Memory B cell (primary cell): ENCODE measurements around the gene ZNF181.

Source experiments
- ATAC-seq: fragments of 150-1000 bp; cut with Tn5 transposase; 2 replicates; pipeline ENCODE4 v1.10.0; 2021; ENCODE audit warnings: low read depth, mild to moderate bottlenecking, moderate library complexity
- DNase-seq, 2 donors: peaks; one replicate each; pipeline ENCODE4 v3.0.0; 2022; ENCODE audit warnings: low spot score in 2 of 2
- H3K27ac Mint-ChIP-seq: one replicate; pipeline ENCODE4 v1.8.0; 2022; ENCODE audit warnings: mild to moderate bottlenecking, moderate library complexity, mixed read lengths
- H3K27me3 Mint-ChIP-seq: one replicate; pipeline ENCODE4 v1.8.0; 2022; ENCODE audit warnings: mixed read lengths
- H3K36me3 Mint-ChIP-seq: one replicate; pipeline ENCODE4 v1.8.0; 2022; ENCODE audit warnings: mild to moderate bottlenecking, mixed read lengths
- H3K4me1 Mint-ChIP-seq: one replicate; pipeline ENCODE4 v1.8.0; 2022; ENCODE audit warnings: mixed read lengths
- H3K4me3 Mint-ChIP-seq: one replicate; pipeline ENCODE4 v1.8.0; 2022; ENCODE audit warnings: mild to moderate bottlenecking, moderate library complexity, mixed read lengths
- H3K9me3 Mint-ChIP-seq: one replicate; pipeline ENCODE4 v1.8.0; 2022; ENCODE audit warnings: mixed read lengths

Gene ZNF181

GRCh38 chr19:34778342-34778741 lies 44.3 kb downstream of the ZNF181 start:
- peaks cover 4% of the 10 kb centered on the region for H3K36me3 Mint-ChIP-seq
- no peak overlapping the region for H3K27ac Mint-ChIP-seq

GRCh38 chr19:34779652-34780051 lies 45.6 kb downstream of the ZNF181 start:
- Mint-ChIP-seq H3K36me3 (peaks cover 9% of the 10 kb centered on the region), H3K4me1 (no peaks in the 10 kb centered on the region), H3K27me3 (peaks cover 10% of the 10 kb centered on the region), H3K4me3 (no peak overlapping the region), H3K27ac (no peak overlapping the region), H3K9me3 (peaks cover 13% of the 10 kb centered on the region)
- ATAC-seq (no peak), DNase-seq (no peak)

More at GRCh38 chr19:34778342-34778741, 44.3 kb downstream of the ZNF181 start:
- Mint-ChIP-seq H3K4me1 (no peaks in the 10 kb centered on the region), H3K4me3 (no peak overlapping the region), H3K27me3 (peaks cover 9% of the 10 kb centered on the region), H3K9me3 (peaks cover 9% of the 10 kb centered on the region)
- no peak for DNase-seq
- no peak for ATAC-seq

- ATAC-seq (no peak), DNase-seq (no peak)
- H3K4me3 Mint-ChIP-seq, result no peak overlapping the region
- H3K27ac Mint-ChIP-seq, result no peak overlapping the region
- H3K27me3 Mint-ChIP-seq, result peaks cover 7% of the 10 kb centered on the region
- peaks cover 6% of the 10 kb centered on the region for H3K36me3 Mint-ChIP-seq
- H3K4me1 Mint-ChIP-seq, result no peaks in the 10 kb centered on the region
- H3K9me3 Mint-ChIP-seq, result peaks cover 8% of the 10 kb centered on the region
Measured at GRCh38 chr19:34786236-34786635, 52.2 kb downstream of the ZNF181 start.

GRCh38 chr19:34787059-34787824 lies 53.2 kb downstream of the ZNF181 start:
- H3K27me3 Mint-ChIP-seq, result peaks cover 7% of the 10 kb centered on the region
- peaks cover 7% of the 10 kb centered on the region for H3K36me3 Mint-ChIP-seq
- H3K4me3 Mint-ChIP-seq, result no peak overlapping the region
- no peak overlapping the region for H3K27ac Mint-ChIP-seq
- DNase-seq, result no peak
- peaks cover 8% of the 10 kb centered on the region for H3K9me3 Mint-ChIP-seq
- H3K4me1 Mint-ChIP-seq, result no peaks in the 10 kb centered on the region
- ATAC-seq, result no peak

- no peak overlapping the region for H3K4me3 Mint-ChIP-seq
- peak; percentile 37 for ATAC-seq
Measured at GRCh38 chr19:34788074-34788473, 54.0 kb downstream of the ZNF181 start.

GRCh38 chr19:34793565-34793964 lies 59.5 kb downstream of the ZNF181 start:
- H3K27ac Mint-ChIP-seq, result no peak overlapping the region
- H3K27me3 Mint-ChIP-seq, result peaks cover 4% of the 10 kb centered on the region
- peaks cover 5% of the 10 kb centered on the region for H3K9me3 Mint-ChIP-seq

More at GRCh38 chr19:34788074-34788473, 54.0 kb downstream of the ZNF181 start:
- H3K9me3 Mint-ChIP-seq, result peaks cover 8% of the 10 kb centered on the region
- H3K4me1 Mint-ChIP-seq, result peaks cover under 1% of the 10 kb centered on the region
- H3K36me3 Mint-ChIP-seq, result peaks cover 8% of the 10 kb centered on the region
- H3K27me3 Mint-ChIP-seq, result peaks cover 7% of the 10 kb centered on the region
- no peak overlapping the region for H3K27ac Mint-ChIP-seq
- DNase-seq, result no peak

GRCh38 chr19:34794066-34794960 lies 60.3 kb downstream of the ZNF181 start:
- Mint-ChIP-seq H3K4me3 (no peak overlapping the region), H3K27ac (no peak overlapping the region), H3K4me1 (peaks cover 7% of the 10 kb centered on the region), H3K27me3 (peaks cover 4% of the 10 kb centered on the region), H3K36me3 (peaks cover 2% of the 10 kb centered on the region), H3K9me3 (peaks cover 6% of the 10 kb centered on the region)
- no peak for ATAC-seq
- no peak for DNase-seq

More at GRCh38 chr19:34793565-34793964, 59.5 kb downstream of the ZNF181 start:
- no peak overlapping the region for H3K4me3 Mint-ChIP-seq
- peaks cover 2% of the 10 kb centered on the region for H3K36me3 Mint-ChIP-seq
- no peak for ATAC-seq
- H3K4me1 Mint-ChIP-seq, result peaks cover 7% of the 10 kb centered on the region
- DNase-seq, result no peak
